Measurements from ENCODE around the gene ZNF526.
A peak's percentile ranks its signal among the peaks of the same experiment; 100 is the strongest.

ZNF526 gene

DNA sequence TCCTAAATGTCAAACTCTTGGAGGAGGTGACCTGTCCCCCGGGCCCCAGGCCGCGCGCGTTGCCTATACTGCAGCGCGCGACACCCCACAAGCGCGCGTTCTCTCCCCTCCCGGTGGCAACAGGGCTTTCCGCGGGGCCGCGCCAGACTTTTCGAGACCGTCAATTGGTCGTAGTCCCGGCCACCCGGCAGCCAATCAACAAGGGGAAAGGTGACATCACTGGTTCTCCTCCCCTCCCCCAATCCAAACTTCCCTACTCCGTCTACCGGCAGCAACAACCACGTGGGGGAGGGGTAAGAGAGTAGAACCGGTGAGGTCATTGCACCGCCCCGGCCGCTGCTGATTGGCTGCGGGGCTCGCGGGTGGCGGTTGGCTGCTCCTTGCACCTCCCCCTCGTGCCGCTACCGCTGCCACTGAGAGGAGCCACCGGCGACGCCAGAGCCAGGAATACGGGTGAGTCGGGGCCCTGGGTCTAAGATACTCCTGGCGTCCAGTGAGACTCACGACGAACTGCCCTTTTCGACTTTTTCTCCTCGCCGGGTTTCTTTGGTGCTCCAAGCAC, 48.1 kb downstream of the ZNF526 start:
- peak; percentile 100 for DNase-seq

DNA sequence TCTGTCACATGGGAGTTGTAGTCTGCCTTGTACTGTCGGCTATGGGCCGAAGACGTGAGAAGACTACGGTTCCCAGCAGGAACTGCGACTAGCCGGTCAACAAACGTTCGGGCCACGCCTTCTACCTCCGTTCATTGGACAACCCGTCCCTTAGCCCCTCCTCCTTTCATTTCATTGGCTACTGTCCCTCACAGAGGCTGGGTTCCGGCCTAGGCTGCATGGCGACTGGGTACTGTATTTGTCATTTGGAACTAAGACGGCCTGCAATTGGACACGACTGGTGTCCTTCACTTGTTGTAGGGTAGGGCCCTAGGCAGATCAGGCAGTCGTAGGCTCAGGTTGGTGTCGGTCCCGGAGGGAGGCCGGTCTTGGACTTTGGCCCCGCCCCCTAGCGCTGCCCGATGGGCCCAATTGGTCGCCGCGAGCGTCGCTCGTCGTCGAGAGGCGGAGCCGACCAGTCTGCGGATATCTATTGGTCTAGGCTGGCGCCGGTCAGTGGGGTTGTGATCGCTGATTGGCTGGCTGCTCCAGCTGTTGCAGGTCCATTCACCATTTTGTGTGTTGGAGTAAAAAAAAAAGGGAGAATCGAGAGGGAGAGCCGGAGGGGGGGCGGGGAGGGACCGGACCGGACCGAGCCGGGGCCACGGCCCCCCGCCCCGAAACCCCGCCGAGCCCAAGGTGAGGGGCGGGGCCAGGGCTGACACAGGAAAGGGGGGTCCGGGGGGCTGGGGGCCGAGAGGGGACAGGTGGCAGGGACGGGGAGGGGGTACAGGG, 48.8 kb downstream of the ZNF526 start, which contains the start of gene CIC:
TSS of gene CIC (plus strand) at position 549 of the 774 bp plus-strand sequence. CDS start 2,532 bp downstream, outside the sequence.
- peak; percentile 100 for DNase-seq

DNA sequence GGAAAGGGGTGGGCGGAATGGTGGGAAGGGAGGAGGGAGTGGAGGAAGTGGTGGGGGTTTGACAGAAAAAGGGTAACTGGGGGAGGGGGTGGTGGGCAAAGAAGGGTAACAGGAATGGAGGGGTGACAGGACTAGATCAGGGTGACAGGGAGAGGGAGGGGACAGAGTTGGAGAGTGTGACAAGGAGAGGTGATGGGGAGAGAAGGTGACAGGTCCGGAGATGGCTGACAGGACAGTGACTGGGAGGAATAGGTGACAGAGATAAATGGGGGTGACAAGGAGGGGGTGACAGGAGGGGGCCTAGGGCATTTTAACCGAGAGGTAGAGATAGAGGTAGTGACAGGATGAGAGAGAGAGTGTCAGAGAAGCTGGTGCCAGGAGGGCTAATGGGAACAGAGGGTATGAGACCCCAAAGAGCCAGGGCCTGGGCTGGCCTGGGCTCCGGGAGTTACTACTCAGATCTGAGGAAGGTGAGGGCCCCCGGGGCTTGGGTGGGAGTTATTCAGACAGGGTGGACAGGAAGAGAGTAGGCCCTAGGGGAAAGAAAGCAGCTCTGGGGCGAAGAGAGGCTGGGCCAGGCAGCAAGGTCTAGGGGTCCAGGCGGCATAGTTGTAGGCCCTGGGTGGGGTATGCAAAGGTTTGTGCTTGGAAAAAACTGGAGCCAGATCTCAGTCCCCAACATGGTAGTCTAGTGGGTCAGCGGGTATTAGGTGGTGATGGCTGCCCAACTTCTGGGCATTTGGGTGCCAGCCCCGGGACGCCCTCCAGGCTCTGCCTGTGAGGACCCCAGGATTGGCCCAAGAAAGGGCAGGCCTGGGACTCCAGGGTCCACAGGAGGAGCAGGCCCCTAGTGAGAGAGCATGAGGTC, 49.6 kb downstream of the ZNF526 start:
- peak; percentile 56 for DNase-seq

DNA sequence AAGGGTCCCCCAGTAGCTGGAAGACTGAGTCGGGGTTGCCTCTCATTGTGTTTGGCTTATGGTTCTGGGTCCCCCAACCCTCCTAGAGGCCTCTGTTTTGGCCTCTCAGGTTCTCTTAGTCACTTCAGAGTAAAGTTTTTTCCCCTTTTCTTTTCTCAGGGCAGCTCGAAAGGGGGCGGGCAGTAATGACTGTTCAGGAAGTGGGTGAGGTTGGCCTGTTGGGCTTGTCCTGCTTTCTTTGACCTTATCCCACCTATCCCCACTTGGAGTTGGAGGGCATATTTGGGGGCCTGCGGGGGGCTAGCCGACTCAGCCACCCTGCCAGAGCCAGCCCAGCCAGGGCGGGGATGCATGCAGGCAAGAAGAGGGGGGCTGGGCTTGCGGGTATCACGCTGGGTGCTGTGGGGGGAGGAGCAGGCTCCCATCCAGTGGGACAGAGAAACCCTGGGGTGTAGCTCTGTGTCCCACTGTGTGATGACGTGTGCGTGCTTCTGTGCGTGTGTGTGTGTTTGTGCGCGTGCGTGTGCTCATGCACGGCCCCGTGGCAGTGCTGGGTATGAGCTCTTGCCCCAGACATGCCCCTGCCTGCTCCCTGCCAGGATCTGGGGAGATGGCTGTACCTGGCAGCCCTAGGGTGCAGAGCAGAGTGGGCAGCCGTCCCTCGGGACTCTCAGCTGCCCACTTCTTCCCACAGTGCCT, 50.4 kb downstream of the ZNF526 start:
- DNase-seq: peak; percentile 87

DNA sequence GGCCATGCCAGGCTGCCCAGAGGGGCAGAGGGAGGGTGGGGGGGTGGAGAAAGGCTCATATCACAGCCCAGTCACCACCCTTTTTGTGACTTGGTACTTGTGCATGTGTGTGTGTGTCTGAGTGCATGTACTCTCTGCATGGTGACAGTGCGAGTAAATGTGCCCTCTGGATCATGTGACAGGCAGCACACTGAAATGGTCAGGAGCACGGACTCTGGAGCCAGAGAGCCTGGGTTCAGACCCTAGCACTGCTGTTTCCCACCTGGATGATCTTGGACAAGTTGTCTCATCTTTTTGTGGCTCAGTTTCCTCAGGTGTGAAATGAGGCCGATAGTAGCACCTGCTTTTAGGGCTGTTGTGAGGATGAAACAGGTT, 50.9 kb downstream of the ZNF526 start:
- no peak for DNase-seq

DNA sequence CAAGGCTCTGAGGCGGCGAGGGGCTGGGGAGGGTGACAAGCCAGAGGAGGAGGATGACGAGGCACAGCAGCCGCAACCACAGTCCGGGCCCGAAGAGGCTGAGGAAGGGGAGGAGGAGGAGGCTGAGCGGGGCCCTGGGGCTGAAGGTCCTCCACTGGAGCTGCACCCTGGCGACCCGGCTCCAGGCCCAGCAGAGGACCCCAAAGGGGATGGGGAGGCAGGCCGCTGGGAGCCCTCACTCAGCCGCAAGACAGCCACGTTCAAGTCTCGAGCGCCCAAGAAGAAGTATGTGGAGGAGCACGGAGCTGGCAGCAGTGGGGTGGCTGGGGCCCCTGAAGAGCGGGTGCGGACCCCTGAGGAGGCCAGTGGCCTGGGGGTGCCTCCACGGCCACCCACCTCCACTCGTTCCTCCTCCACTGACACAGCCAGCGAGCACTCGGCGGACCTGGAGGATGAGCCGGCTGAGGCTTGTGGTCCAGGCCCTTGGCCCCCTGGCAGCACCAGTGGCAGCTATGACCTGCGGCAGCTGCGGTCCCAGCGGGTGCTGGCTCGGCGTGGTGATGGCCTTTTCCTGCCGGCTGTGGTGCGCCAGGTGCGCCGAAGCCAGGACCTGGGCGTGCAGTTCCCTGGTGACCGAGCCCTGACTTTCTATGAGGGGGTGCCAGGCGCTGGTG, 51.9 kb downstream of the ZNF526 start:
- DNase-seq: no peak

DNA sequence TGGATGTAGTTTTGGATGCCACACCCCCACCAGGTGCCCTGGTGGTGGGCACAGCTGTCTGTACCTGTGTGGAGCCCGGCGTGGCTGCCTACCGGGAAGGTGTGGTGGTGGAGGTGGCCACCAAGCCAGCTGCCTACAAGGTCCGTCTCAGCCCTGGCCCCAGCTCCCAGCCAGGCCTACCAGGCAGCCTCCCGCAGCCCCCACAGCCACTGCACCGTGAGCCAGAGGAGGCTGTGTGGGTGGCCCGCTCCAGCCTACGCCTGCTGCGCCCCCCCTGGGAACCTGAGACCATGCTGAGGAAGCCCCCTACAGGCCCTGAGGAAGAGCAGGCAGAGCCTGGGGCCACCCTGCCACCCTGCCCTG, 52.4 kb downstream of the ZNF526 start:
- DNase-seq: no peak

DNA sequence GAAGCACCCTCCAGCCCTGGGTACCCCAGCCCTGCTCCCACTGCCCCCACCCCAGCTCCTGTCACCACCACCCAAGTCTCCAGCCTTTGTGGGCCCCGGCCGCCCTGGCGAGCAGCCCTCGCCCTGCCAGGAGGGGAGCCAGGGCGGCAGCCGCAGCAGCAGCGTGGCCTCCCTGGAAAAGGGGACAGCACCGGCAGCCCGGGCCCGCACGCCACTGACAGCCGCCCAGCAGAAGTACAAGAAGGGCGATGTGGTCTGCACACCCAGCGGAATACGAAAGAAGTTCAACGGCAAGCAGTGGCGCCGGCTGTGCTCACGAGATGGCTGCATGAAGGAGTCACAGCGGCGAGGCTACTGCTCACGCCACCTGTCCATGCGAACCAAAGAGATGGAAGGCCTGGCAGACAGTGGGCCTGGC, 52.9 kb downstream of the ZNF526 start:
- no peak for DNase-seq

DNA sequence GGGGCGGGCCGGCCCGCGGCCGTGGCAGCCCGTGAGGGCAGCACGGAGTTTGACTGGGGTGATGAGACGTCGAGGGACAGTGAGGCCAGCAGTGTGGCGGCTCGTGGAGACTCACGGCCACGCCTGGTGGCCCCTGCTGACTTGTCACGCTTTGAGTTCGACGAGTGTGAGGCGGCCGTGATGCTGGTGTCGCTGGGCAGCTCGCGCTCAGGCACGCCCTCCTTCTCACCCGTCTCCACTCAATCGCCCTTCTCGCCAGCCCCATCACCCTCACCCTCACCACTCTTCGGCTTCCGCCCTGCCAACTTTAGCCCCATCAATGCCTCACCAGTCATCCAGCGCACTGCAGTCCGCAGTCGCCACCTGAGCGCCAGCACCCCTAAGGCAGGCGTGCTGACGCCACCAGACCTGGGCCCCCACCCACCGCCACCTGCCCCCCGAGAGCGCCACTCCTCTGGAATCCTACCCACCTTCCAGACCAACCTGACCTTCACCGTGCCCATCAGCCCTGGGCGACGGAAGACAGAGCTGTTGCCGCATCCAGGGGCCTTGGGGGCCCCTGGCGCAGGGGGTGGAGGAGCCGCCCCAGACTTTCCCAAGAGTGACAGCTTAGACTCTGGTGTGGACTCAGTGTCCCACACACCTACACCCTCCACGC, 53.4 kb downstream of the ZNF526 start:
- DNase-seq: no peak

DNA sequence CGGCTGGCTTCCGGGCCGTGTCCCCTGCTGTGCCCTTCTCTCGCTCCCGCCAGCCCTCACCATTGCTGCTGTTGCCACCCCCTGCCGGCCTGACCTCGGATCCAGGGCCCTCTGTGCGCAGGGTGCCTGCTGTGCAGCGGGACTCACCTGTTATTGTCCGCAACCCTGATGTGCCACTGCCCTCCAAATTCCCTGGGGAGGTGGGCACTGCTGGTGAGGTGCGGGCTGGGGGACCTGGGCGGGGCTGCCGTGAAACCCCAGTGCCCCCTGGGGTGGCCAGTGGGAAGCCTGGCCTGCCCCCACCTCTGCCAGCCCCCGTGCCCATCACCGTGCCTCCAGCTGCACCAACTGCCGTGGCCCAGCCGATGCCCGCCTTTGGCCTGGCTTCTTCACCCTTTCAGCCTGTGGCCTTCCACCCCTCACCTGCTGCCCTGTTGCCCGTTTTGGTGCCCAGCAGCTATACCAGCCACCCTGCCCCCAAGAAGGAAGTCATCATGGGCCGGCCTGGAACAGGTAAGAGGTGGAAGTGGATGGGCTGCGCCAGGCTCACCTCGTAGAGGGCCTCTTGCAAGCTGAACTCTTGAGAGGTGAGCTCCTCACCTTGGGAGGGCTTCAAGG, 54.1 kb downstream of the ZNF526 start:
- no peak for DNase-seq

DNA sequence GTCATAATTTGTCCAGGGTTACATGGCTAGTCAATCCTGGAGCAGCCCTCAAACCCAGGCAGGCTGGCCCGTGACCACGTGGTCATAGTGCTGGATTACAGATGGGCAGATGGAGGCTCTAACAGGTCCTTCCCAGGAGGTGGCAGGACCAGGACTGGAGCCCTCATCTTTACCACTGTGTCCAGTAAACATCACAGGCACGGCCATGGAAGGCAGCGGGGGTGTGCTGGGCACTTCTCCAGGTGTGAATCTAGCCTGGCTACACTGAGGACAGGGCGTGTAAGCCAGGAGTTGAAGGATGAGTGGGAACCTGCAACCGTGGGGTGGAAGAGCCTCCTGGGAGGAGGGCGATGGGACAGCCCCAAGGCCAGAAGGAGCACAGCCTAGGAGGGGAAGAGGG, 55.0 kb downstream of the ZNF526 start:
- DNase-seq: no peak

DNA sequence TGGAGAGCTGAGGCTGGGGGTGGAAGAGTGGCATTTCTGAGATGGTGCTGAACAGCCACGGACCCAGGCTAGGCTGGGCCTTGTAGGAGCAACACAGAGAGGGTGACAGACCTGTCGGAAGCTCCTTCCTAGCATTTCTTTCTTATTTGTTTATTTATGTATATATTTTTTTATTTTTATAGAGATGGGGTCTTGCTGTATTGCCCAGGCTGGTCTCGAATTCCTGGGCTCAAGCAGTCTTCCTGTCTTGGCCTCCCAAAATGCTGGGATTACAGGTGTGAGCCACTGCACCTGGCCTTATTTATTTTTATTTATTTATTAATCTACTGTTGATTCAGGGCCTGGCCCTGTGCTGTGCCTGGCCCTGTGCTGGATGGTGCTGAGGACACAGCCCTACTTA, 55.4 kb downstream of the ZNF526 start:
- DNase-seq: no peak

DNA sequence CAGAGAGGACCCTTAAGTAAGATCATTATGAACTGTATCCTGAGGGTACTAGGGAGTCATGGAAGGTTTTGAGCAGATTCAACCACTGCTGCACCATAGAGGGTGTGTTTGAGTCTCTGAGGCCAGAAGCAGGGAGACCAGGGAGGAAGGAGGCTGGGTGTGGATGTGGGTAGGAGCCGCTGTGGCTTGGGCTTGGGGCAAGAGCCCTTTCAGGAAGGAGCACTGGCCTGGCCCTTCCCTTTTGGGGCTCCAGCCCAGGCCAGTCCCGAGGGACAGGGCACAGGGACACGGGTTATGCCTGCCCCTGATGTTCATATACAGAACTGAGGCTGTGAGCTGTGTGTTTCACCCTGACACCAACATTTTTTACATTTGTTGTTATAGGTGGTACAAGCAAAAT, 56.2 kb downstream of the ZNF526 start:
- DNase-seq: no peak

DNA sequence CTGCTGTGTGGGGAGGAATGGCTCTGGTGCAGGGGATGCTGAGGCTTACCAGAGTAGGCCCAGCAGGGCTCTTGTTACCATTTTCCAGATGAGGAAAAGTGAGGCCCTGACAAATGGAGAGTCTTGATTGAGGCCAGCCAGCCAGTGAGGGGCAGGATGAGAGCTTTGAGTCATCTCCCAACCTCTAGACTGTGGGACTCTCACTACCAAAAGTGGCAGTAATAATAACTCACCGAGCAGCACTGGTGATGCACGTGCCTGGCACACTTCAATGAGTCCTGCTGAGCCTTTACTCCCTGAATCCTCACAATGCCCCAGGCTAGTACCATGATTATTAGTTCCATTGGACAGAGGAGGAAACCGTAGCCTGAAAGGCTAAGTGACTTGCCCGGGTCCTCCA, 56.7 kb downstream of the ZNF526 start:
- no peak for DNase-seq

All from CD4-positive, alpha-beta T cell treated with Interleukin-10 for 1 hour (primary cell).